ENCODE data around the gene GNG12. TPM values are rescaled to one million over a fixed set of nuclear protein-coding genes. Genes with fewer than 3 reads are reported as not detected.

GNG12 gene
- total RNA-seq, 1 experiment from 2014 or later = 23.7 TPM

GRCh38 chr1:67850151-67850551, 16.9 kb upstream of the GNG12 start:
- H3K4me1 Mint-ChIP-seq = peaks cover 10% of the 10 kb centered on the region
- DNase-seq (ENCODE audit: low spot score) (no peak), ATAC-seq (no peak)
- H3K4me3 Mint-ChIP-seq = no peak overlapping the region
- H3K36me3 Mint-ChIP-seq = no peaks in the 10 kb centered on the region
- H3K27me3 Mint-ChIP-seq (ENCODE audit: low read depth) = no peaks in the 10 kb centered on the region; the same call in 1 of the 2 replicates
- no peak overlapping the region for H3K27ac Mint-ChIP-seq
- POLR2A ChIA-PET = no interaction called here
- CTCF ChIA-PET = interaction anchor here (0.7 to 2.7 kb wide), 13 partner anchors 10 to 216 kb away, joined by 3 to 40 read pairs (median 4); no protein-coding TSS in a partner anchor
- no peak for TF ChIP-seq RELA (CRISPR knock-in tag; IDR thresholded peaks at IDR 0.05; ENCODE audit: borderline replicate concordance)
- no peak for TF ChIP-seq ZNF396 (CRISPR knock-in tag; IDR thresholded peaks at IDR 0.05; ENCODE audit: borderline replicate concordance)
- TF ChIP-seq PRDM15 (CRISPR knock-in tag; IDR thresholded peaks at IDR 0.05) = no peak
- TF ChIP-seq CTCF (IDR thresholded peaks at IDR 0.05) = 0 out of 2 replicates have a peak, but pooled peaks have one; percentile 15
- no peaks in the 10 kb centered on the region for H3K9me3 Mint-ChIP-seq

- Mint-ChIP-seq H3K4me3 (no peak overlapping the region), H3K27me3 (ENCODE audit: low read depth) (no peaks in the 10 kb centered on the region; the same call in 1 of the 2 replicates), H3K27ac (no peak overlapping the region), H3K36me3 (no peaks in the 10 kb centered on the region), H3K9me3 (0 out of 2 replicates have a peak, but pooled peaks cover 6% of the 10 kb centered on the region), H3K4me1 (peaks cover 31% of the 10 kb centered on the region)
- DNase-seq (ENCODE audit: low spot score) (no peak), ATAC-seq (no peak)
- CTCF ChIA-PET = no interaction called here
- POLR2A ChIA-PET = no interaction called here
- TF ChIP-seq GRHL2 (CRISPR knock-in tag; IDR thresholded peaks at IDR 0.05; ENCODE audit: insufficient replicate concordance, severe bottlenecking) (no peak), ZNF425 (CRISPR knock-in tag; conservative IDR thresholded peaks at IDR 0.05) (no peak), ZNF416 (CRISPR knock-in tag; IDR thresholded peaks at IDR 0.05) (no peak), OVOL2 (CRISPR knock-in tag; IDR thresholded peaks at IDR 0.05; ENCODE audit: borderline replicate concordance) (no peak), KAT7 (CRISPR knock-in tag; IDR thresholded peaks at IDR 0.05; ENCODE audit: borderline replicate concordance) (no peak), GTF2I (CRISPR knock-in tag; conservative IDR thresholded peaks at IDR 0.05) (no peak), PRDM15 (CRISPR knock-in tag; IDR thresholded peaks at IDR 0.05) (no peak), SOX15 (CRISPR knock-in tag; IDR thresholded peaks at IDR 0.05) (no peak), NR2C2 (CRISPR knock-in tag; IDR thresholded peaks at IDR 0.05) (no peak), CBFB (CRISPR knock-in tag; IDR thresholded peaks at IDR 0.05; ENCODE audit: low read depth) (no peak), STAT6 (CRISPR knock-in tag; conservative IDR thresholded peaks at IDR 0.05; ENCODE audit: low read depth) (no peak), ZNF671 (CRISPR knock-in tag; IDR thresholded peaks at IDR 0.05) (no peak), ZSCAN18 (CRISPR knock-in tag; IDR thresholded peaks at IDR 0.05) (no peak), FOXJ3 (CRISPR knock-in tag; IDR thresholded peaks at IDR 0.05; ENCODE audit: borderline replicate concordance) (no peak)
Measured at GRCh38 chr1:67847466-67847865, 14.2 kb upstream of the GNG12 start.
